SK-N-SH (cell line): ENCODE results near the gene SORBS1.

Experiments
- CTCF ChIP-seq: fragments of 200-600 bp; sonication (generic); IDR thresholded peaks from 2 replicates; pipeline ENCODE4 v1.6.1; 2017; ENCODE audit warnings: antibody characterized with exemption, mild to moderate bottlenecking, moderate library complexity
- EP300 ChIP-seq, 2 experiments: IDR thresholded peaks; 2 replicates each; pipeline versions ENCODE4 v1.4.0 to v1.6.1; 2012; ENCODE audit warnings: borderline replicate concordance in 1 of 2, low read depth in 1 of 2, low read length in 1 of 2
- NRF1 ChIP-seq: IDR thresholded peaks from 2 replicates; pipeline ENCODE4 v1.6.1; 2012; ENCODE audit warnings: low read depth, mild to moderate bottlenecking, low read length
- POLR2AphosphoS5 ChIP-seq: IDR thresholded peaks from 2 replicates; pipeline ENCODE4 v1.6.1; 2012; ENCODE audit warnings: low read depth, low read length
- SIN3A ChIP-seq: IDR thresholded peaks from 2 replicates; pipeline ENCODE4 v1.6.1; 2012; ENCODE audit warnings: low read depth, mild to moderate bottlenecking, low read length, moderate library complexity, borderline replicate concordance
- YY1 ChIP-seq: IDR thresholded peaks from 2 replicates; pipeline ENCODE4 v1.4.0; 2012; ENCODE audit warnings: low read depth, mild to moderate bottlenecking

GRCh38 chr10:95374597-95375209 is 186.5 kb downstream of the SORBS1 start:
- TF ChIP-seq EP300 (IDR thresholded peaks at IDR 0.05; ENCODE audit: borderline replicate concordance in 1 of 2, low read depth in 1 of 2, low read length in 1 of 2) = no peak
- no peak for TF ChIP-seq NRF1
- peak; percentile 72 for TF ChIP-seq CTCF
- no peak for TF ChIP-seq SIN3A
- TF ChIP-seq YY1 = no peak
- no peak for TF ChIP-seq POLR2AphosphoS5
